HepG2 (cell line): ENCODE measurements around the gene NTN3. TPM values are rescaled to one million over a fixed set of nuclear protein-coding genes. Genes with fewer than 3 reads are reported as not detected.

Experiments used
- AGO1 ChIP-seq: fragments of 200-400 bp; formaldehyde crosslinking; IDR thresholded peaks from 2 replicates; pipeline ENCODE4 v1.6.1; 2017; ENCODE audit warnings: mild to moderate bottlenecking, low read depth, low read length, moderate library complexity; ENCODE audit not compliant: poor library complexity, severe bottlenecking
- ARNT2 ChIP-seq: sonication (generic); formaldehyde crosslinking; IDR thresholded peaks from 2 replicates; pipeline ENCODE4 v1.8.0; 2022; ENCODE audit warnings: mild to moderate bottlenecking, low read depth, missing genetic modification reagents, moderate library complexity
- FOXA3 ChIP-seq: IDR thresholded peaks from 2 replicates; pipeline ENCODE4 v1.6.1; 2016; ENCODE audit warnings: missing genetic modification reagents, missing compliant biosample characterization
- HIVEP1 ChIP-seq: sonication (generic); formaldehyde crosslinking; IDR thresholded peaks from 2 replicates; pipeline ENCODE4 v1.4.0; 2020; ENCODE audit warnings: mild to moderate bottlenecking, missing genetic modification reagents
- MAFK ChIP-seq, 2 experiments: IDR thresholded peaks in 1 of 2; conservative IDR thresholded peaks in 1 of 2; 2 replicates each; pipeline ENCODE4 v1.6.1; 2011; ENCODE audit warnings: improper control_type of control experiment in 2 of 2, low read length in 2 of 2
- NFAT5 ChIP-seq: sonication (generic); formaldehyde crosslinking; IDR thresholded peaks from 2 replicates; pipeline ENCODE4 v1.4.0; 2020; ENCODE audit warnings: missing genetic modification reagents
- NR2F2 ChIP-seq: IDR thresholded peaks from 2 replicates; pipeline ENCODE4 v1.6.1; 2012; ENCODE audit warnings: low read depth, inconsistent platforms, borderline replicate concordance
- polyA plus RNA-seq, 8 experiments: library from polyadenylated mRNA; depleted of rRNA in 3 of 8; stranded (reverse) in 7 of 8; unstranded in 1 of 8; fragments of >200 nt; fragmentation: Illumina TruSeq in 4 of 8; extraction: Trizol in 4 of 8; gene quantifications; 2 replicates each; pipeline versions ENCODE4 v1.2.1 to v1.2.3, GENCODE V29; 2011 to 2016; ENCODE audit warnings: low read depth in 4 of 8, missing spikeins in 1 of 8, mixed read lengths in 1 of 8; ENCODE audit not compliant: insufficient read depth in 1 of 8
- total RNA-seq, 5 experiments: library from RNA; depleted of rRNA; stranded (reverse); fragments of >200 nt; fragmentation: Illumina TruSeq; extraction: Trizol; gene quantifications; 2 replicates each; pipeline ENCODE4 v1.2.3, GENCODE V29; 2016; ENCODE audit warnings: low read depth in 1 of 5
- TF ChIP-seq, protein P1 (sequence below): sonication (generic); formaldehyde crosslinking; IDR thresholded peaks from 2 replicates; pipeline ENCODE4 v1.5.1; 2020; ENCODE audit warnings: mild to moderate bottlenecking, missing genetic modification reagents, moderate library complexity
- TF ChIP-seq, protein P2 (sequence below): sonication (generic); formaldehyde crosslinking; IDR thresholded peaks from 2 replicates; pipeline ENCODE4 v1.5.1; 2020; ENCODE audit warnings: mild to moderate bottlenecking, missing genetic modification reagents, moderate library complexity
- TF ChIP-seq, protein P3 (sequence below): sonication (generic); formaldehyde crosslinking; IDR thresholded peaks from 2 replicates; pipeline ENCODE4 v1.5.0; 2020; ENCODE audit warnings: mild to moderate bottlenecking, low read depth, missing genetic modification reagents, borderline replicate concordance

Gene NTN3
- total and polyA plus RNA-seq, 2 of the 13 experiments (the other 11 are each of a cell fraction or from before 2014, with no cell fraction given): 0.09 to 0.20 TPM

- TF ChIP-seq NFAT5 (no peak), FOXA3 (CRISPR knock-in tag) (no peak), HIVEP1 (CRISPR knock-in tag) (0 out of 2 replicates have a peak, but pooled peaks have one; percentile 10), ARNT2 (CRISPR knock-in tag) (0 out of 2 replicates have a peak, but pooled peaks have one; percentile 43), MAFK (conservative IDR thresholded peaks at IDR 0.05 in 1 of 2, IDR thresholded peaks at IDR 0.05 in 1 of 2; ENCODE audit: low read length in 2 of 2) (no peak), NR2F2 (no peak), AGO1 (peak; percentile 30)
- TF ChIP-seq, protein P1, sequence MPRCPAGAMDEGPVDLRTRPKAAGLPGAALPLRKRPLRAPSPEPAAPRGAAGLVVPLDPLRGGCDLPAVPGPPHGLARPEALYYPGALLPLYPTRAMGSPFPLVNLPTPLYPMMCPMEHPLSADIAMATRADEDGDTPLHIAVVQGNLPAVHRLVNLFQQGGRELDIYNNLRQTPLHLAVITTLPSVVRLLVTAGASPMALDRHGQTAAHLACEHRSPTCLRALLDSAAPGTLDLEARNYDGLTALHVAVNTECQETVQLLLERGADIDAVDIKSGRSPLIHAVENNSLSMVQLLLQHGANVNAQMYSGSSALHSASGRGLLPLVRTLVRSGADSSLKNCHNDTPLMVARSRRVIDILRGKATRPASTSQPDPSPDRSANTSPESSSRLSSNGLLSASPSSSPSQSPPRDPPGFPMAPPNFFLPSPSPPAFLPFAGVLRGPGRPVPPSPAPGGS: no peak
- TF ChIP-seq, protein P2, sequence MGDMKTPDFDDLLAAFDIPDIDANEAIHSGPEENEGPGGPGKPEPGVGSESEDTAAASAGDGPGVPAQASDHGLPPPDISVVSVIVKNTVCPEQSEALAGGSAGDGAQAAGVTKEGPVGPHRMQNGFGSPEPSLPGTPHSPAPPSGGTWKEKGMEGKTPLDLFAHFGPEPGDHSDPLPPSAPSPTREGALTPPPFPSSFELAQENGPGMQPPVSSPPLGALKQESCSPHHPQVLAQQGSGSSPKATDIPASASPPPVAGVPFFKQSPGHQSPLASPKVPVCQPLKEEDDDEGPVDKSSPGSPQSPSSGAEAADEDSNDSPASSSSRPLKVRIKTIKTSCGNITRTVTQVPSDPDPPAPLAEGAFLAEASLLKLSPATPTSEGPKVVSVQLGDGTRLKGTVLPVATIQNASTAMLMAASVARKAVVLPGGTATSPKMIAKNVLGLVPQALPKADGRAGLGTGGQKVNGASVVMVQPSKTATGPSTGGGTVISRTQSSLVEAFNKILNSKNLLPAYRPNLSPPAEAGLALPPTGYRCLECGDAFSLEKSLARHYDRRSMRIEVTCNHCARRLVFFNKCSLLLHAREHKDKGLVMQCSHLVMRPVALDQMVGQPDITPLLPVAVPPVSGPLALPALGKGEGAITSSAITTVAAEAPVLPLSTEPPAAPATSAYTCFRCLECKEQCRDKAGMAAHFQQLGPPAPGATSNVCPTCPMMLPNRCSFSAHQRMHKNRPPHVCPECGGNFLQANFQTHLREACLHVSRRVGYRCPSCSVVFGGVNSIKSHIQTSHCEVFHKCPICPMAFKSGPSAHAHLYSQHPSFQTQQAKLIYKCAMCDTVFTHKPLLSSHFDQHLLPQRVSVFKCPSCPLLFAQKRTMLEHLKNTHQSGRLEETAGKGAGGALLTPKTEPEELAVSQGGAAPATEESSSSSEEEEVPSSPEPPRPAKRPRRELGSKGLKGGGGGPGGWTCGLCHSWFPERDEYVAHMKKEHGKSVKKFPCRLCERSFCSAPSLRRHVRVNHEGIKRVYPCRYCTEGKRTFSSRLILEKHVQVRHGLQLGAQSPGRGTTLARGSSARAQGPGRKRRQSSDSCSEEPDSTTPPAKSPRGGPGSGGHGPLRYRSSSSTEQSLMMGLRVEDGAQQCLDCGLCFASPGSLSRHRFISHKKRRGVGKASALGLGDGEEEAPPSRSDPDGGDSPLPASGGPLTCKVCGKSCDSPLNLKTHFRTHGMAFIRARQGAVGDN (CRISPR knock-in tag): peak; percentile 5; the same call in 1 of the 2 replicates
- TF ChIP-seq, protein P3, sequence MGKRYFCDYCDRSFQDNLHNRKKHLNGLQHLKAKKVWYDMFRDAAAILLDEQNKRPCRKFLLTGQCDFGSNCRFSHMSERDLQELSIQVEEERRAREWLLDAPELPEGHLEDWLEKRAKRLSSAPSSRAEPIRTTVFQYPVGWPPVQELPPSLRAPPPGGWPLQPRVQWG: no peak
Measured at GRCh38 chr16:2472885-2473445, 1.9 kb downstream of the NTN3 start (continued).
